SK-N-SH (cell line): Measurements from ENCODE around the gene ATP2C1. TPM values are rescaled to one million over a fixed set of nuclear protein-coding genes. Genes with fewer than 3 reads are reported as not detected.

ENCODE experiments used
- CTCF ChIA-PET: fragments of 300-600, 350-600 bp; formaldehyde crosslinking; extraction: SDS; loops from one replicate; lab custom pipeline; 2021; lab: Yijun Ruan, JAX
- POLR2A ChIA-PET: fragments of 350-600 bp; sonication (Branson Sonifier 250); formaldehyde crosslinking; extraction: SDS; loops from one replicate; lab custom pipeline; 2020; ENCODE audit warnings: antibody characterized with exemption, inconsistent platforms; lab: Yijun Ruan, JAX
- DNase-seq: peaks from one replicate; pipeline ENCODE4 v3.0.0; 2012
- H2AFZ ChIP-seq: fragments of 200-600 bp; sonication (generic); 2 replicates; pipeline ENCODE4 v1.8.1; 2016; ENCODE audit warnings: antibody characterized with exemption, mild to moderate bottlenecking, low read depth
- H3F3A ChIP-seq: fragments of 200-600 bp; sonication (generic); replicated peaks from 2 replicates; pipeline ENCODE3; 2016; ENCODE audit warnings: antibody characterized with exemption, mild to moderate bottlenecking; ENCODE audit not compliant: insufficient read depth
- H3K27ac ChIP-seq, 2 experiments: fragments of 200-500 bp in 1 of 2; fragments of 200-600 bp in 1 of 2; sonication (Bioruptor generic) in 1 of 2; sonication (generic), shearing (Covaris generic) in 1 of 2; 2 replicates each; pipeline versions ENCODE4 v1.5.1 to v1.6.1; 2014 to 2016; ENCODE audit warnings: low read depth in 2 of 2, inconsistent platforms in 1 of 2, low read length in 1 of 2, mild to moderate bottlenecking in 1 of 2, mixed read lengths in 1 of 2
- H3K27me3 ChIP-seq: fragments of 200-600 bp; sonication (generic), shearing (Covaris generic); 2 replicates; pipeline ENCODE4 v1.6.1; 2016; ENCODE audit warnings: mixed run types; ENCODE audit not compliant: insufficient read depth
- H3K36me3 ChIP-seq, 2 experiments: fragments of 200-500 bp in 1 of 2; fragments of 200-600 bp in 1 of 2; sonication (Bioruptor generic) in 1 of 2; sonication (generic) in 1 of 2; replicated peaks in 1 of 2; 2 replicates each; pipeline versions ENCODE3 to v1.5.1; 2014 to 2016; ENCODE audit warnings: low read length in 1 of 2, mild to moderate bottlenecking in 1 of 2; ENCODE audit not compliant: insufficient read depth in 2 of 2, control insufficient read depth in 1 of 2
- H3K4me1 ChIP-seq, 2 experiments: fragments of 200-500 bp in 1 of 2; fragments of 200-600 bp in 1 of 2; sonication (Bioruptor generic) in 1 of 2; sonication (generic), shearing (Covaris generic) in 1 of 2; 2 replicates each; pipeline versions ENCODE4 v1.5.1 to v1.6.1; 2014 to 2016; ENCODE audit warnings: low read depth in 1 of 2, low read length in 1 of 2, mixed run types in 1 of 2; ENCODE audit not compliant: insufficient read depth in 2 of 2, control insufficient read depth in 1 of 2
- H3K4me2 ChIP-seq: fragments of 200-600 bp; sonication (generic), shearing (Covaris generic); 2 replicates; pipeline ENCODE4 v1.6.1; 2017; ENCODE audit warnings: mixed run types
- H3K4me3 ChIP-seq, 2 experiments: fragments of 200-500 bp in 1 of 2; fragments of 200-600 bp in 1 of 2; sonication (Bioruptor generic) in 1 of 2; sonication (generic), shearing (Covaris generic) in 1 of 2; 2 replicates each; pipeline versions ENCODE4 v1.5.1 to v1.8.1; 2014 to 2016; ENCODE audit warnings: low read depth in 2 of 2, inconsistent platforms in 1 of 2, low read length in 1 of 2, mild to moderate bottlenecking in 1 of 2, mixed read lengths in 1 of 2, moderate library complexity in 1 of 2
- H3K79me2 ChIP-seq: fragments of 200-600 bp; sonication (generic); 2 replicates; pipeline ENCODE4 v1.8.1; 2017; ENCODE audit warnings: mild to moderate bottlenecking; ENCODE audit not compliant: insufficient read depth
- H3K9ac ChIP-seq: fragments of 200-600 bp; sonication (generic); 2 replicates; pipeline ENCODE4 v1.6.1; 2017; ENCODE audit warnings: mixed run types
- H3K9me2 ChIP-seq: fragments of 200-600 bp; sonication (generic); 2 replicates; pipeline ENCODE4 v1.6.1; 2017; ENCODE audit warnings: mixed run types
- H3K9me3 ChIP-seq: fragments of 200-600 bp; sonication (generic); 2 replicates; pipeline ENCODE4 v1.6.1; 2017; ENCODE audit warnings: mixed run types, mild to moderate bottlenecking, moderate library complexity
- H4K20me1 ChIP-seq: fragments of 200-600 bp; sonication (generic); 2 replicates; pipeline ENCODE4 v1.6.1; 2017; ENCODE audit warnings: mild to moderate bottlenecking, mixed run types; ENCODE audit not compliant: insufficient read depth
- FOXM1 ChIP-seq: IDR thresholded peaks from 2 replicates; pipeline ENCODE4 v1.4.0; 2012; ENCODE audit warnings: low read depth, mild to moderate bottlenecking
- GABPA ChIP-seq: IDR thresholded peaks from 2 replicates; pipeline ENCODE4 v1.4.0; 2012; ENCODE audit warnings: low read depth, mild to moderate bottlenecking
- IRF3 ChIP-seq: fragments of 150-350 bp; IDR thresholded peaks from 2 replicates; pipeline ENCODE4 v1.6.1; 2016; ENCODE audit warnings: mild to moderate bottlenecking, low read depth, low read length
- MEF2A ChIP-seq: IDR thresholded peaks from 2 replicates; pipeline ENCODE4 v1.4.0; 2012; ENCODE audit warnings: low read depth, borderline replicate concordance
- PBX3 ChIP-seq: IDR thresholded peaks from 2 replicates; pipeline ENCODE4; 2012
- RAD21 ChIP-seq: IDR thresholded peaks from 2 replicates; pipeline ENCODE4 v1.6.1; 2012; ENCODE audit warnings: mild to moderate bottlenecking, low read length
- RCOR1 ChIP-seq: fragments of 150-350 bp; IDR thresholded peaks from 2 replicates; pipeline ENCODE4 v1.6.1; 2017; ENCODE audit warnings: antibody characterized with exemption, low read length
- RFX5 ChIP-seq: IDR thresholded peaks from 2 replicates; pipeline ENCODE4 v1.6.1; 2012; ENCODE audit warnings: mild to moderate bottlenecking, improper control_type of control experiment, low read length
- SMC3 ChIP-seq: IDR thresholded peaks from 2 replicates; pipeline ENCODE4 v1.6.1; 2012; ENCODE audit warnings: low read depth, low read length, improper control_type of control experiment
- TAF1 ChIP-seq: IDR thresholded peaks from 2 replicates; pipeline ENCODE4 v1.6.1; 2012; ENCODE audit warnings: low read depth, mild to moderate bottlenecking, low read length, moderate library complexity, borderline replicate concordance
- TCF12 ChIP-seq: IDR thresholded peaks from 2 replicates; pipeline ENCODE4 v1.4.0; 2012
- ZBTB33 ChIP-seq: IDR thresholded peaks from 2 replicates; pipeline ENCODE4 v1.4.0; 2012; ENCODE audit warnings: low read depth, borderline replicate concordance
- WGBS: methylation state at CpG from one replicate; pipeline ENCODE4 v1.1.6; 2017; ENCODE audit warnings: low lambda C conversion rate; 5-methylcytosine and 5-hydroxymethylcytosine counted together
- polyA plus RNA-seq, 3 experiments: library from polyadenylated mRNA; depleted of rRNA; stranded (reverse); fragments of >200 nt; gene quantifications; 2 replicates each; pipeline ENCODE4 v1.2.3, GENCODE V29; 2012

ATP2C1 gene
- polyA plus RNA-seq, 1 of the 3 experiments (the other 2 are of a cell fraction), result 35.6 TPM

- Histone ChIP-seq H3K27me3 (no peaks in the 10 kb centered on the region), H3K9ac (no peak overlapping the region), H2AFZ (no peak overlapping the region), H3F3A (no peaks in the 10 kb centered on the region), H3K36me3 (peaks cover 32 to 36% of the 10 kb centered on the region in 2 experiments), H3K79me2 (no peaks in the 10 kb centered on the region), H3K4me3 (no peak overlapping the region), H3K9me2 (no peaks in the 10 kb centered on the region), H3K4me1 (peaks cover 0 to 9% of the 10 kb centered on the region in 2 experiments; a peak in 1 of 4 replicates), H4K20me1 (no peaks in the 10 kb centered on the region), H3K9me3 (no peaks in the 10 kb centered on the region), H3K27ac (no peak overlapping the region), H3K4me2 (no peak overlapping the region)
- ChIA-PET CTCF (no interaction called here), POLR2A (no interaction called here)
- TF ChIP-seq MEF2A (no peak), TCF12 (no peak), RFX5 (no peak), IRF3 (no peak)
- WGBS, result 96% methylated on average over 1 of the region's 1 CpG
- DNase-seq, result no peak
Measured at GRCh38 chr3:131004603-131005002, 110.7 kb downstream of the ATP2C1 start.

GRCh38 chr3:131007256-131007655, 113.4 kb downstream of the ATP2C1 start:
- TF ChIP-seq PBX3 (no peak), GABPA (no peak), RAD21 (no peak), ZBTB33 (no peak), RCOR1 (no peak), TAF1 (no peak), SMC3 (no peak), TCF12 (no peak), FOXM1 (no peak)
- Histone ChIP-seq H3K9me3 (no peaks in the 10 kb centered on the region), H3K4me1 (no peaks in the 10 kb centered on the region), H3K27me3 (no peaks in the 10 kb centered on the region), H4K20me1 (no peaks in the 10 kb centered on the region), H2AFZ (no peak overlapping the region), H3K27ac (no peak overlapping the region), H3K4me2 (no peak overlapping the region), H3K36me3 (peaks cover 37 to 45% of the 10 kb centered on the region in 2 experiments), H3K4me3 (no peak overlapping the region), H3F3A (no peaks in the 10 kb centered on the region), H3K9me2 (no peaks in the 10 kb centered on the region), H3K79me2 (no peaks in the 10 kb centered on the region), H3K9ac (no peak overlapping the region)
- ChIA-PET CTCF (interaction anchor here (0.6 to 1.4 kb wide), 2 partner anchors 321 to 1027 kb away, joined by 3 to 4 read pairs; no protein-coding TSS in a partner anchor), POLR2A (no interaction called here)
- no peak for DNase-seq
- 96% methylated on average over 2 of the region's 2 CpGs for WGBS
